ENCODE results near the gene MTFP1.
"Not testable (repeated sequence)": the region's sequence is repeated elsewhere in the genome, so short reads cannot be mapped to it uniquely, and the experiment has no call there.

Gene MTFP1

GRCh38 chr22:30402028-30402765 is 23.4 kb upstream of the MTFP1 start:
- no peak for DNase-seq

GRCh38 chr22:30402766-30403104 is 22.8 kb upstream of the MTFP1 start:
- not testable (repeated sequence) for DNase-seq

GRCh38 chr22:30404307-30404706 is 21.3 kb upstream of the MTFP1 start:
- DNase-seq: no peak

- no peak for DNase-seq
Measured at GRCh38 chr22:30405731-30406130, 19.8 kb upstream of the MTFP1 start.

GRCh38 chr22:30406400-30406799 is 19.2 kb upstream of the MTFP1 start:
- no peak for DNase-seq

GRCh38 chr22:30408388-30409102 is 17.0 kb upstream of the MTFP1 start:
- DNase-seq: no peak

GRCh38 chr22:30411780-30412179 is 13.8 kb upstream of the MTFP1 start:
- DNase-seq: no peak

DNA sequence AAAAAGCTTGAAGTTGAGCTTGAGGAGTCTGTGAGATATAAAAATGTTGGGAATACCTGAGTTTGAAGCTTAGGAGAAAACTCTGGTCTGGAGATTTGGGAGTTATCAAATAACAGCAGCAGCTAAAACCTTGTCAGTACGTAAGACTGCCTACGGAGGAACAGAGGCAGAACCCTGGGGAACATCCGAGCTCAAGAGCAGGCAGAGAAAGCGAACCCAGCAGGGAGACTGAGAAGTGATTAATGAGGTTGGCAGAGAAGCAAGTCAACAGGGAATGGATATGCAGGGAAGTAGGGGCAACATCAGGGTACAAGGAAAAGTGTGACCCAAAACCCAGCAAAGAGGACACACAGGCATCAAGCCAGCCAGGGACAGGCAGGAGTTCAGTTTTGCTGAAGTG is 12.6 kb upstream of the MTFP1 start:
- DNase-seq: no peak

DNA sequence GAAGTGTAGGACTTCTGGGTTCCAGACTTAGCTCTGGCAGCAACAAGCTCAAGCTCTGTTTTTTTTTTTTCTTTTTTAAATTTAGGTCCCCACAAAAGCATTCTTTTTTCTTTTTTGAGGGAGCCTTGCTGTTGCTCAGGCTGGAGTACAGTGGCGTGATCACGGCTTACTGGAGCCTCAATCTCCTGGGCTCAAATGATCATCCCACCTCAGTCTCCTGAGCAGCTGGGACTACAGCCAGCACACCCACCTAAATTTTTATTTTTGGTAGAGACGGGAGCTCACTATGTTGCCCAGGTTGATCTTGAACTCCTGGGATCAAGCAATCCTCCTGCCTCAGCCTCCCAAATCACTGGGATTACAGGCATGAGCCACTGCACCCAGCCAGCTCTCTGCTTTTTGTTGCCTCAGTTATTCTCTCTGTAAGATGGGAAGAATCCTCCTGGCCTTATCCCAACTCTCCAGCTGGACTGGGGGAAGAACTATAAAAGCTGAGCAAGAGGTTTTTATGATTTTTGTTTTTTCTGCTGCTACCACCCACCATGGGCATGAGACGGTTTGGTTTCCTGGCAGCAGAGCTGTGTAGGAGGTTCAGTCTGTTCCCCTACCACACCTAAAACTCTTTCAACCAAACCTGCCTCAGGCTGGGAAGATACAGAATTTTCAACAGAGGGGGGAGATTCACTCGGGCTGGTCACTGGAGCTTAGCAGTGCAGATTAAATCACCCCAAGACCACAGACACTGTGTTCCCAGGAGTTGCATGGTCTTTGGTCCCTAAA is 11.6 kb upstream of the MTFP1 start:
- no peak for DNase-seq

GRCh38 chr22:30414525-30415047 is 11.0 kb upstream of the MTFP1 start:
- no peak for DNase-seq

- DNase-seq: no peak
Measured at GRCh38 chr22:30416403-30416802, 9.2 kb upstream of the MTFP1 start.

DNA sequence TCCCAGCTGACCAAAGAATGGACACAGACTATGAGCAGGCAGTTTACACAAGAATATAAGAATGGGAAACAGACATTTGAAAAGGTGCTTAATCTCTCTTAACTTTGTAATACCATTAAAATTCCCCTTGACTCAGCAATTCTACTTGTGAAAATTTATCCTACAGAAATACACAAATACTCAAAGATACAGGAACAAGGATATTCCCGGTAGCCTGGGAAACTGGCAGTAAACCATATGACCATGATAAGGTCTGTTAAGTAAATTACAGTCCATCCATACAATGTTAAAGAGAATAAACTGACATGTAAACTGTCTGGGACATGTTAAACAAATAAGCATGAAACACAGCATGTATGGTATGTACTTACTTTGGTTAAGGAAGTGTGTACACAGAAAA is 8.7 kb upstream of the MTFP1 start:
- DNase-seq: no peak

- DNase-seq: no peak
Measured at GRCh38 chr22:30420347-30421125, 5.0 kb upstream of the MTFP1 start.

- no peak for DNase-seq
Measured at GRCh38 chr22:30421695-30422480, 3.7 kb upstream of the MTFP1 start.

- DNase-seq: peak in 2 of 3 experiments; percentile 77
Measured at GRCh38 chr22:30422481-30423300, 2.9 kb upstream of the MTFP1 start.

DNA sequence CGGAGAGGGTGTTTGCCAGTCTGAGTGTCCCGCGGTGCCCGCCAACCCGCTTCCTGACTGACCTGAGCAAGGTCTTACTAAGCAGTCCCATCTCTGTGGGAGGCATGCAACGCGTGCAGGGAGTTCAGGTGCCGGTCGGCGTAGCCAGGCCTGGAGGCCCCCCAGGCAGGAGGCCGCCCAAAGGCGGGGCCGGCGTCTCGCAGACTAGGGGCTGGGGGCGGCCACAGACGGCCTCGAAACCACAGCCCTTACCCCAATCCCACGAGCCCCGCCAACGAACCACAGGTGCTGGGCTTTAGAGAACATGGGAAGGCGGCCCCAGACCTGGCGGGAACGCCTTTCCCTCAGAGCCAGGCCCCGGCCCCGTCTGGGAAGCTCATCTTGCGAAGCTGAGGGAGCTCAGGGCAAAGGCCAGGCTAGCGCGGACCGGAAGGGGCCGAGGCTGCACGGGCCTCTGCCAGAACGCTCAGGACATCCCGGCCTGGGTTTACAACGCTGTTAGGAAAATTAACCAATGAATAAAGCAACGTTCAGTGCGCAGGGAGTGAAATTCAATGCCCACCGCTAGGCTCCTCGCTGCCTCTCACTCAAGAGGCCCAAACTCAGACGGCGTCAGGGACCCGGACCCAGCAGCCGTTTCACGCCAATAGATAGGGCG is 2.1 kb upstream of the MTFP1 start:
- DNase-seq: peak in 2 of 3 experiments; percentile 77 to 84

- DNase-seq: peak; percentile 97 to 99 (median 98)
Measured at GRCh38 chr22:30423959-30424533, 1.5 kb upstream of the MTFP1 start.

GRCh38 chr22:30424534-30425326 is 838 bp upstream of the MTFP1 start:
- peak in 2 of 3 experiments; percentile 30 to 45 for DNase-seq

DNA sequence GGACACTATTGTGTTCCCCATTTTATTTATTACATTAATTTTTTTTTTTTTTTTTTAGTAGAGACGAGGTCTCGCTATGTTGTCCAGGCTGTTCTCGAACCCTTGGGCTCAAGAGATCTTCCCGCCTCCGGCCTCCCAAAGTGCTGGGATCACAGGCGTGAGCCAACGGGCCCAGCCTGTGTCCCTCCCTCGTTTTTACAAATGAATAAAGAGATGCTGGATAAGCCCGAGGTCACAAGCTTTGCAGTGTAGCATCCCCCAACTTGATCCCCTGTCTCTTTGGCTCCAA is 297 bp upstream of the MTFP1 start:
- no peak for DNase-seq

All from NCI-H1417 (cell line).